NCI-H345 treated with DMSO at 0.1 percent for 48 hours (cell line): ENCODE results near the gene ZCCHC18.
A peak's percentile ranks its signal among the peaks of the same experiment; 100 is the strongest.
"Not testable (repeated sequence)": the region's sequence is repeated elsewhere in the genome, so short reads cannot be mapped to it uniquely, and the experiment has no call there.

Source experiments
- DNase-seq: peaks from one replicate; lab custom pipeline; 2025; ENCODE audit not compliant: unreplicated experiment; lab: John Stamatoyannopoulos, UW

ZCCHC18 gene

DNA sequence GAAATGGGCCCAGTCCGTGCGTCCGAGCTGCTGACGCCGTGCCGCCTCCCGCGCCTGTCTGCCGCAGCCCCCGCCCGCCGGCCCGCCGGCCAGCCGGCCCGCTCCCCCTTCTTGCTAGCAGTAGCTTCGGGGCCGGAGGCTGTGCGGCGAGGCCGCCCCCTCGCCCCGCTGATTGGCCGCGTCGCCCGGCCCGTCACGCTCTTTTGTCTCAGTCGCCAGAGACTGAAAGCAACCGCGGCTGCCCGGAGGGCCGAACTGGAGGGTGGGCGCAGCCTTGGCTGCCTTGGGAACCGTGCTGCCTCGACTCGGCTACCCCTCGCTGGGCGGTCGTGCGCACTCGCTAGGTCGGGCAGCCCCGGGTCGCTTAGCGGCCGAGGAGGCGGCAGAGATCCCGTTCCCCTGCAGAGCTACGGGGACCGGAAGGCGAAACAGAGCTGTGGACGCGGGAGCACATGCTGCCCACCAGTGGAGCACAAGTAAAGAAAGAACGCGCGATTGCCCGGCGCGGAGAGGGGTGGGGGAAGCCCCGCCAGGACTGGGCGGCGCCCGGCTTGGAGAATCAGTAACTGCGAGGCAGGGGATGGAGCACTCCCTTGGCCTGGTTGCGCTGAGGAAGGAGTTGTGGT, at the start of gene ZCCHC18:
ZCCHC18 (plus strand) TSS at position 198 of the 626 bp plus-strand sequence. CDS start 1,589 bp downstream, outside the sequence.
- DNase-seq, result peak; percentile 42

DNA sequence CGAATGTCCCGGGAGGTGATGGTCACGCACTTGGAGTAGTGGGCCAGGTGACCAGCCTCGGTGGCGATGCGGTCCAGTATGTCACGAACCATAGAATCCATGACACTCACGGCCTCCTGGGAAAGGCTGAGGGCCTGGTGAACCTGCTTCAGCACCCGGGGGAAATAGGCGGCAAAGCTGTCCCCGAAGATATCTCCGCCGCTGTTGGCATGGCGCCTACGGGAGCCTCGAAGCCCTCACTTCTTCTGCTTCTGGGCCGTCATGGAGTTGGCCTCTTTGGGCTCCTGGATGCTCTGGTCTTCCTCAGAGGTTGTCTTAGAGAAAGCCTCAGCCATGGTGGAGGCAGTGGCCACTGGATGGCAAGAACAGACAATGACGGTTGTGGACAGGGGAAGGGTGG, 49.7 kb upstream of the ZCCHC18 start:
- DNase-seq, result not testable (repeated sequence)

DNA sequence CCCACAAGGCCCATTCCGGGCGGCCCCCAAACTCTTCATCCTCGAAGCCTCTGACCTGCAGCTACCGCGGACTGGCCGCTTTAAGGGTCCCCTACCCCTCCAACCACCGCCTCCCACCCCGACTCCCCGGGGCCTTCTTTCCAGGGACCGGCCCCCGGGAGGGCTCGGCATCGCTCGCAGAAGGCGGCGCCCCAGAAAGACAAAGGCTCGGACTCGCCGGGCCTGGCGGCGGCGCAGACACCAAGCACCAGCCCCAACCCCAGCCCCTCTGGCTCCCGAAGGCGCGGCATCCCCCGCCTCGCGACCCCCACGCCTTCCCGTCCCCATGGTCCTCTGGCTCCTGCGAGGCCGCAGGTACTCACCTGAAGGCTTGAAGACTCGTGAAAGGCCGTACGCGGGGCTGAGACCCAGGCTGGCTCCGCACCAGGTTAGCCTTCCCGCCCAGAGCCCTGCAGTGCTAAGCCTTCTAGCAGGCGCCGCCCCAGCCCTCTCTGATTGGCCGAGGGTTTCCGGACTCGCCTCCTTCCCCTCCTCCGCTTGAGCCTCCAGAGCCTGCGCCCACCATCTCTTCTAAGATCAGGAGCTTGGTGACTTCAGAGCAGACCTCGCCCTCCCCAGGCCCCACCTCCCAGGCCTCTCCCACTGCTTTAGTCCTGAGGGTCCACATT, 36.4 kb upstream of the ZCCHC18 start, which contains the start of gene TMSB15C:
TMSB15C (minus strand) TSS at position 459 of the 668 bp plus-strand sequence.
- not testable (repeated sequence) for DNase-seq

DNA sequence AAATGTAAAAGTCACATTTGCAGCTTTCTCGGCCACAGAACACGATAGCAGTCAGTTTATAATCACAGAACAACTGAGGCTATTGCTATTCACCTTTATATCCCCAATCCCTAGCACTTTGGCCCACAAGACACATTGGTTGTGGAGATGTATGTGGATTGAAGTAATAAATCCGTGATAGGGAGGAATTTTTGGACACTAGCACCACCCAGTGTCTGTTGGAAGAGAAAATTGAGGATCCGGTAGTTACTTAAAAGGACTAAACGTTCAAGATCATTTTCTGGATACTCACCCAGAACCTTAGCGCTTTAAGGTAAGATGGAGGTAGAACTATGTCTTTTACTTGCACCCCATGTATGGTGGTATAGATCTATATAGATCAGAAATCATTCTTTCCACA, 34.5 kb upstream of the ZCCHC18 start:
- DNase-seq, result not testable (repeated sequence)

DNA sequence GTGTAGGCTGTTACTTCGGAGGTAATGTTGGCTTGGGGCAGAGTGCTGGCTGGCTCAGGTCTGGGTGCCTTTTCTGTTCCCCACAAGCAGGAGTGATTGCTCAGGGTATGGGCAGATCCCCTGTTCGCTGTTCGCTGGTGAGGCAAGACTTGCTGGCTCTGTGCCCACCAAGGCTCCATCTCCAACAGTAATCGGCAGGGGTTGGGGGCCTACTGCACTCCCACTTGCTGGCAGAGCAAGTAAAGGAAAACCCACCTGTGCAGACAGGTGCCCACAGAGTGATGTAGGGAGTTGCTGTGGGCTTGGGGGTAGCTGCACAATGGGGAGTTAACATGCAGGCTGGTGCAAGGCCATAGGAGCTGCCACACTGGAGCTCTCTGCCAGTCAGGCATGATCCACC, 28.3 kb upstream of the ZCCHC18 start:
- DNase-seq, result no peak

DNA sequence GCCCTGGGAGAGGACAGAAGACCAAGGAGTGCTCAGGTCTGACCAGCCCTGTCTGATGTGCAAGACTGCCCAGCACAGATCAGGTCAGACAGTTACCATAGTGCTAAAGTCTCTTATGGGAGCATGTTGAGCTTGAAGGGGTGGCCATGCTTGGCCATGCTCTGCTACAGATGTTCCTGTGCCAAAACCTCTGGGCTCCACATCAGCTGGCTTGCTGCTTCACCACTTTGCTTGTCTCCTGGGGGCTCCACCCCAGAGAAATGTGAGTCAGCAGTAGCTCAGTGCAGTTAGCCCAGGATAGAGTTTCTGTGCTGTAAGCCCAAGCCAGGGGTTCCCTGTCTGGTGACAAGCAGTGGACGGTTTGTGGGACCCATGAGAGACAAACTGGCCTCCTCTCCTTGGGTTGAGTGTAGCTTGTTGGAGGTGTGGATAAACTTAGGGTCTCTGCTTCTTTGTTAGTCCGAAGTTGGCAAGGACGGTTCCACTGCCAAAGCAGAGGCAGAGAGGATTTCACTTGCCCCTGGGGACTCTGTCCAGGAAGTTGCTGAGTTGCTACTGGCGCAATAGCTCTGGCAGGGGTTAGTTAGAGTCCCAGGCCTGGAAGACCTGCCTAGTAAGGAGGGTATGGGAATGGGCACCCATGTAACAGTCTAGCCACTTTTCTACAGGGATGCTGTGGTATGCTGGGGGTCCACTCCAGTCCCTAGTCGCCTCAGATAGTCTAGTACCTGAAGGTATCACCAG, 27.6 kb upstream of the ZCCHC18 start:
- no peak for DNase-seq

DNA sequence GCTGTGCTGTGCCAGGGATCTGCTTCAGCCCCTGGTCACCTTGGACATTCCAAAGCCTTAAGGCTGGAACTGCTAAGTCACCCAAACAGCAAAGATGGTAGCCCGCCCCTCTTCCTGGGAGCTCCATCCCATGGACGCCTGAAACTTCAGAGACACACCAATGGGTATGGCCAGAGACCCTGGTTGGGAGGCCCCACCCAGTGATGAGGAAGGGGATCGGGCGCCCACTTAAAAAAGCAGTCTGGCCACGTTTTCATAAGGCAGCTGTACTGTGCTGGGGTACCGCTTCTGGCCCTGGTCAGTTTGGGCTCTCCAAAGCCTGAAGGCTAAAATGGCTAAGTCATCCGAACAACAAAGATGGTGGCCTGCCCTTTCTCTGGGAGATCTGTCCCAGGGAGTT, 26.8 kb upstream of the ZCCHC18 start:
- no peak for DNase-seq

DNA sequence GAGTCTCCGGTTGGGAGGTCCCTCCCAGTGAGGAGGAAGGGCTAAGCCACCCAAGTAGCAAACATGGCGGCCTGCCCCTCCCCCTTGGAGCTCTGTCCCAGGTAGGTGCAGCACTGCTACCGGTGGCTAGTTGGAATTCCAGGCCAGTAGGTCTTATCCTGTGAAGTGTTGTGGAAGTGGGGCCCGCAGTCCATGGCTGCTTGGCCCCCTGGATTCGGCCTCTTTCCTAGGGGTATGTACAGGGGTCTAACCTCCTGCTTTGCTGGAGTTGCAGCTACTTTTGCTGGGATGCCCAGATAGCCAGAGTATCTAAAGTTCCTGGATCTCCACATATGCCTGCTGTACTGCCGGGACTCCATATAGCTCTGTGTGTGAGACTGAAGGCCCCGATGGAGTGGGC, 26.4 kb upstream of the ZCCHC18 start:
- no peak for DNase-seq

DNA sequence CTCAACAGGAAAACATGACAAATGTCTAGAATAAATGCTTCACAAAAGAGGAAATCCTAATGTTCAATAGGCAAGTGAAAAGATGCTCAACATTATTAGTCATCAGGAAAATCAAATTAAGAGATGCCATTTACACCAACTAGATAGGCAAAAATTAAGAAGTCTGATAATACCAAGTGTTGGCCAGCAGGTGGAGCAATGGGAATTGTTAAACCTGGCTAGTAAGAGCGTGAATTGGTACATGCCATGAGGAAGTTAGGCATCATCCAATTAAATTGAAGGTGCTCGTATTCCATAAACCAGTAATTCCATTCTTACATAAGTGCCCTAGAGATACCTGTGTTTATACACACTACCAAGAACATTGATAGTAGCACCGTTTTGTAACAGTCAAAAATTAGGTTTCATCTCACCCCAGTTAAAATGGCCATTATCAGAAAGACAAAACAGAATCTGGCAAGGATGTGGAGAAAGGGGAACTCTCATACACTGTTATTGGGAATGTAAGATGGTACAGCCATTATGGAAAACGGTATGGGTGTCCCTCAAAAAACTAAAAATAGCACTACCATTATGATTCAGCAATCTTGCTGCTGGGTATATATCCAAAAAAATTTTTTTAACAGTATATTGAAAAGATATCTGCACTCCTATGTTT, 14.0 kb upstream of the ZCCHC18 start:
- peak; percentile 39 for DNase-seq

DNA sequence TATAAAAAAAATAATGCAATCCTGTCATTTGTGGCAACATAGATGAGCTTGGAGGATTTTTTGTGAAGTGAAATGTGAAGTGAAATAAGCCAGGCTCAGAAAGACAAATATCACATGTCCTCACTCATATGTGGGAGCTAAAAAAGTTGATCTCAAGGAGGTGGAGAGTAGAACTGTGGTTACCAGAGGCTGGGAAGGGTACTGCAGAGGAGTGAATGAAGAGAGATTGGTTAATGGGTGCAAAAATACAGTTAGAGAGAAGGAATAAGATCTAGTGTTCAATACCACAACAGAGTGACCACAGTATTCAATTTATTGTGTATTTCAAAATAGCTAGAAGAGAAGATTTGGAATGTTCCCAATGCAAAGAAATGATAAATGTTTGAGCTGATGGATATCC, 13.4 kb upstream of the ZCCHC18 start:
- DNase-seq, result no peak

DNA sequence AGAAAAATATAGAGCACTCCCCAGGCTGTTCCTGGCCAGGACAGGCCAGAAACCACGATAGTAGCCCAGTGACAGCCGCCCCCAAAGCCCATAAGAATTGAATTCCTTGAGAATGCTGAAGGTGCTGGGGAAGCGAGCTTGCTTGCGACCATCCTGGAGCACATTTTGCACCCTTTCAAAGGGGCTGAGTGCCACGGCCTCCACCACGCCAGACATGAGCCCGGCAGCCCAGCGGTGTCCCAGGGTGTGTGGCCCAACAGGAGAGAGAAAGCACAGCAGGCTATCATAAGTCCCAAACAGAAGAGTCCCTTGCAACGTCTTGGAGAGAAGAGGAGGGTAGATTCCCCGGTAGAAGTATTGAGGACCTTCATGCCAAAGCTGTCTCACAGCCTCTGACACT, 7.6 kb upstream of the ZCCHC18 start:
- DNase-seq, result no peak

DNA sequence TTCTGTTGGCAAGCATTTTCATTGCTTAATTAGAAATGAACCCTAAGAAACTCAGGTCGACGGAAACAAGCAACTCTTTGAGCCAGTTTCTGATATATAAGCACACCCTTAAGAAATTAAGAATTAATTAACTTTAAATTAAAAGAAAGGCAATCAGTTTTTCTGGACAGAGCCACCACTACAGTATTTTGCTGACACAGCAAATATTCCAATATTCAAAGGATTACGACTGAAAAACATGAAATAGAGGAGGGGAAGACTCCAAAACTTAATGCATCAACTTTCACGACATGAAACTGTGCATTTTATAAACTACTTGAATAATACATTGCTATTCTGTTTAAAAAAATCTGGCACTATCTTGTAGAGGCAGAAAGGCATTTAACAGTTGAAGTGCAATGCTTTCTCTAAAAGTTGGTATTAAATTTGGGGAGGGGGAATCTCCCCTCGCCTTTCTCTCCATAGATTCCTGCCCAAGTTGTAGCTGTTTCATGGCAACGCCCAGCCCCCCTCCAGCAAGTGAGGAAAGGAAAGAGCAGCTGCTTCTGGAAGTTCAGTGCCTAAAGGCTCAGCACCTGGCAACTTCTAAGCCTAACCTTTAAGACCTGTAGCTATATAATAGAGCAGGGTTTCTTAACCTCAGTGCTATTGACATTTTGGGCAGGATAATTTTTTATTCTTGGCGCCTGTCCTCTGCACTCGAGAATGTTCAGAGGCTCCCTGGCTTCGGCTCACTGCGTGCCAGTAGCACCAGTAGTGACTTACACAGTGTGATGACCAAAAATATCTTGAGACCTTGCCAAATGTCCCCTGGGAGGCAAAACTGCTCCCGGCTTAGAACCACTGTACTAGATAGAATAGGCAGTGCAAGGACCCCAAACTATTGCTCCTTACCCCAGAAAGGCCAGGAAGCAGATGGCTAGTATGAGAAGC, 6.7 kb upstream of the ZCCHC18 start:
- no peak for DNase-seq

DNA sequence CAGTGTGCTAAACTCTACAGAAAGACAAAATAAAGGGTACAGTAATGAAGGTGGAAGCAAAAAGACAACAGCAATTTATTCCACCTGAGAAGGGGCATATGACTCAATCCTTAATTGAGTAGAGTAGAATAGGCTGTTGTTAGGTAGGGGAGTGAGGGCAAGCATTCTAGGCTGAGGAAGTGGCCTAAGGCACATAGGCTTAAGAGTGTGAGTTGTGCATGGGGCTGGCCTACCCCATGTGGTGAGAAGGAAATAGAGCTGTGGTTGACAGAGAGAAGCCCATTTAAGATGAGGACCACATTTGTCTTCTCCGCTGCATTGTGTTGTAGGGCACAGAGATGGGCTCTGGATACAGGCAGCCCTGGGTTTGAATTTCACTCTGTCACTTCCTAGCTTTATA, 3.4 kb upstream of the ZCCHC18 start:
- DNase-seq, result no peak

DNA sequence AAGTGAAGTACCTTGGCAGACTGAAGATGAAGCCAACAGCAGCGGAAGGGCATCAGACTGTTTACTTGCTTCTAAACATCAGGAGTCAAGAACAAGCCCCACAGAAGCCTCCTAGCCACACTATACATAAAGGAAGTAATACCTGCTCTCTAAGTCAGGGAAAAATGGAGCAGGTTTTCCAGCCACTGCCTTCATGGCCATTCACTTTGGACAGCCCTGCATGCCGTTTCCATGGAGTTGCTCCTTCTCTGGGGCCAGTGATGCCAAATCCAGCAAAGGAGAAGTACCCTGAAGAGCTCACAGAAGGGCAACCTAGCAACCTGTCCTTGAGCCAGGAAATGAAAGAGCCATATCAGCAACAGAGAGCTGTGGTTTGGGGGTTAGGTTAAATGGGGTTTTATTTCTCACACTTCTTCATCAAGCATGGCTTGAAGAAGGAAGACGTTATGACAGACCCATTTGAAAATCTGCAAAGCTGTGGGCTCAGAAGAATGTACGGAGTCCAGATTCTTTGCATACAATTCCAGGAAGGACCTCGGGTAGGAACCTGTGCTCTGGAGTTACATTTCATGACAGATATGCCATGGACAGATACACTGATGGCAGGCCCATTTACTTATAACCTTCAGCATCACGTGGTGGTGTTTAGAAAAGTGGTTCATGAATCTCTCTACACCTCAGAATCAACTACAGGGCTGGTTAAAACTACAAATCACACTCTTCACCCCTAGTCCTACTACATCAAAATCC, 1.7 kb upstream of the ZCCHC18 start:
- DNase-seq, result not testable (repeated sequence)

DNA sequence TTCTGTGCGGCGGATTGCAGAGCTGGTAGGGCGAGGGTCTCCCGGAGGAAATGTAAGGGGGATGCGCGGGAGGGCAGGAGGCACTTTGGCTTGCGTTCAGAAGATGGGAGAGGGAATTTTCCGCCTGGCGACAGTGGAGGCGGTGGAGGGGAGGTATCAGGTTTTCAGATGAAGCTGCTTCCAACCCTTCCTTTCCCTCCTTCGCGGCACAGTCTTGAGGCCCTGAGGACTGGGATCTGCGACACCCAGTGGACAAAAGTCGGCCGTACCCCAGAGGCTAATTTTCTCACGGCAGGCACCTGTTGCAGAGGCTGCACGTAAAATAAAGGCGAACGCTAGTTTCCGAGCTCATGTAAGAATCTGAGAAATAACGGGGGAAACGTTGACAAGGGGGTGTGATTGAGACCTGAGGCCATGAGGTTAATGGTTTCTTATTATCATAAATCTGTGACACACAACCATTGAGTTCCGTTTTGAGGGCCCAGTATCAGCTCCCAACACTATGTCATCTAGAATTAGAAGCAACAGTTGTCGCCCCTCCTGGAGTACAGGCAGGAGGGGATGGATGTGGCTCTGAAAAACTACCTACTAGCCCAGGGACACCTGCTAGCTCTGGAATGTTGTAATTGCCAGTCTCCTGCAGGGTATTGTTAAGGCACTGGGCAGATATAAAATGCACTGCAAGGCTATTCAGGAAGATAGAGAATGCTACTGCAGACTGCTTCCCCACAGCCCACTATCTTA, 1.1 kb downstream of the ZCCHC18 start:
- DNase-seq, result peak; percentile 26

DNA sequence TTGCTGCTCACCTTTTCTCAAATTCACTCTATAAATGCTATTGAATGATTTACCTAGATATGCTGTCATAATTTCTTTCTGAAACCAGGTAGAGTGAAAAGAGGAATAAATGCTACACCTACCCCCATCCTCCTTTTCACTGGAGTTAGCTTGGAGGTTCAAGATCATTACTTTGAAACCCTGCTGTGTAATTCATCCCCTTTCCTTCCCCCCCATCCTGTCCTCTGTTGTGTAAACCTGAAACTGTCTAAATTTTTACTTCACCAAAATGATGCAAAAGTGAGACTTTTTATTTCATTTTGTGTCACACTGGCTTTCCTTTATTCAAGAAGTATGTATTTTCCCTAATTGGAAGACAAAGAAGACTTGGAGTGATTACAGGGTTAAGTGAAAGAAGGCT, 5.4 kb downstream of the ZCCHC18 start:
- DNase-seq, result no peak

DNA sequence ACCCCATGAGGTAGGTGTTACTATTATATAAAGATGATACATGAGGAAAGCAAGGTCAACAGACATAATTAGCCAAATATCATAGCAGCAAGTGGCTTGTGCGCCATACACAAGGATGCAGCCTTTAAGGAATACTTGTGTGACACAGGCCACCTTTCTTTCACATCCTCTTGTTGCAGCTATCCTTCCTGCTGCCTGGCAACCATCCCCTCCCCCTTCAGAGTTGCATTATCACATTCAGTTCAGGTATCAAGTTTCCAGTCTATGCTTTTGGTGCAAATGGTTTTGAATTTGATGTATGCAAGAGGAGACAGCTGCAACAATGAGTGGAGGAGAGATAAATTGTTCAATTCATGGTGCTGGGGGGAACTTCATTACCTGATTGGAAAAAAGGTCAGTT, 6.4 kb downstream of the ZCCHC18 start:
- peak; percentile 3 for DNase-seq

DNA sequence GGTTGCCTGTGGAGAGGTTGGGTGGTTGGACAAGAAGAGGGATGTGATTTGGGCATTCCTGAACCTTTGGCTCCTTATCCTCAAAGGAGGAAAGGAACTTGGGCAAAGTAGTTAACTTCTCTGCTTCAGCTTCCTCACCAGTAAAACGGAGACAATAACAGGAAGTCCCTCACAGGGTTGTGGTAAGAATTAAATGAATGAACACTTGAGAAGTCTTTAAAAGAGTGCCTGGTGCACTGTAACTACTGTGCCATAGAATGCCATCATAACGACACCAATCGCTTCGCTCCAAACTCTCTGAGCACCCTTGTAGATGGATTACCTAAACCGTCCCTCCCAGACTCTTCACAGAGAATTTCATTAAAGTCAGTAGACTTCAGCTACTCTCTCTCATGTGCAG, 10.5 kb downstream of the ZCCHC18 start:
- DNase-seq, result no peak

DNA sequence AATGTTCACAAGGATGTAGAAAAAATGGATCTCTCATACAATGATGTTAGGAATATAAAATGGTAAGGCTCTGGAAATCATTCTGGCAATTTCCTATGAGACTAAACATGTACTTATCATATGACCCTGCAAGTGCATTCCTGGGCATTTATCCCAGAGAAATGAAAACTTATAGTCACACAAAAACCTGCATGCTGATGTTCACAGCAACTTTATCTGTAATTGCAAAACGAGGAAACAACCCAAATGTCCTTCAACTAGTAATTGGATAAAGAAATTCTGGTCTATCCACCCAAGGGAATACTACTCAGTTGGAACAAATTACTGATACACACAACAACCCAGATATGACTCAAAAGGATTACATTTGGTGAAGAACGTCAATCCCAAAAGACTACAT, 14.5 kb downstream of the ZCCHC18 start:
- no peak for DNase-seq
